Suprapubic skin (tissue), 3 donors: ENCODE measurements around the gene C3.

Experiments
- CTCF ChIP-seq, 2 donors: fragments of 200-600 bp in 1 of 2; fragments of 450-650 bp in 1 of 2; sonication (generic) in 1 of 2; IDR thresholded peaks; one replicate each; pipeline ENCODE4 v1.5.1; 2016 to 2019; ENCODE audit warnings: antibody characterized with exemption in 2 of 2, mild to moderate bottlenecking in 1 of 2, moderate library complexity in 1 of 2
- POLR2A ChIP-seq, 2 donors: fragments of 450-650 bp; IDR thresholded peaks; one replicate each; pipeline ENCODE4 v1.6.1; 2017; ENCODE audit warnings: antibody characterized with exemption in 2 of 2, mild to moderate bottlenecking in 2 of 2, moderate library complexity in 2 of 2

- TF ChIP-seq CTCF (IDR thresholded peaks at IDR 0.05): no peak
- TF ChIP-seq POLR2A (IDR thresholded peaks at IDR 0.05): no peak
These were observed 36.5 kb downstream of the C3 start for GRCh38 chr19:6683971-6684370.
